Activated naive CD4-positive, alpha-beta T cell treated with anti-CD3 and anti-CD28 coated beads, Interleukin-2, amount 50 U/mL, for 24 hours (primary cell): ENCODE results near the gene LDLRAD3.

Experiments
- H3K27ac Mint-ChIP-seq: one replicate; pipeline ENCODE4 v1.8.0; 2021; ENCODE audit warnings: mild to moderate bottlenecking, mixed read lengths
- H3K27me3 Mint-ChIP-seq: one replicate; pipeline ENCODE4 v1.8.0; 2021; ENCODE audit warnings: mixed read lengths
- H3K36me3 Mint-ChIP-seq: one replicate; pipeline ENCODE4 v1.8.0; 2021; ENCODE audit warnings: mixed read lengths
- H3K4me1 Mint-ChIP-seq: one replicate; pipeline ENCODE4 v1.8.0; 2021; ENCODE audit warnings: mixed read lengths
- H3K4me3 Mint-ChIP-seq: one replicate; pipeline ENCODE4 v1.8.0; 2021; ENCODE audit warnings: mild to moderate bottlenecking, mixed read lengths
- H3K9me3 Mint-ChIP-seq: one replicate; pipeline ENCODE4 v1.8.0; 2021; ENCODE audit warnings: mixed read lengths

Gene LDLRAD3

DNA sequence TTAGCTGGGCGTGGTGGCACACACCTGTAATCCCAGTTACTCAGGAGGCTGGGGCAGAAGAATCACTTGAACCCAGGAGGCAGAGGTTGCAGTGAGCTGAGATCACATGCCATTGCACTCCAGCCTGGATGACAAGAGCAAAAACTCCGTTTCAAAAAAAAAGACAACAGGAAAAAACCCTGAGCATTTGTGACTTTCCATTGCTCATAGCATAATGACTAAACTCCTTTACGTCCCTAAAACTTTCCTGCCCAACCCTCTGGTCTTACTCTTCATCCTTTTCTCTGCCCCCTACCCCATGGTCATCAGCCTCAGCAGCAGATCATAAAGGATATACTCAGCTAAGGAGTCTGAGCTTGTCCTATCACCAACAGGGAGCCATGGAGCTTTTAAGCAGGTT lies 6.8 kb upstream of the LDLRAD3 start:
- no peaks in the 10 kb centered on the region for H3K4me1 Mint-ChIP-seq
- H3K4me3 Mint-ChIP-seq: no peak overlapping the region
- H3K9me3 Mint-ChIP-seq: no peaks in the 10 kb centered on the region
- H3K27me3 Mint-ChIP-seq: peaks cover 9% of the 10 kb centered on the region
- no peak overlapping the region for H3K27ac Mint-ChIP-seq
- H3K36me3 Mint-ChIP-seq: no peaks in the 10 kb centered on the region

- Mint-ChIP-seq H3K4me3 (no peak overlapping the region), H3K4me1 (no peaks in the 10 kb centered on the region), H3K27ac (no peak overlapping the region), H3K9me3 (no peaks in the 10 kb centered on the region), H3K27me3 (peaks cover 13% of the 10 kb centered on the region), H3K36me3 (no peaks in the 10 kb centered on the region)
Observed at GRCh38 chr11:35937700-35938099, 6.2 kb upstream of the LDLRAD3 start.

- H3K27me3 Mint-ChIP-seq: peaks cover 15% of the 10 kb centered on the region
- H3K36me3 Mint-ChIP-seq: no peaks in the 10 kb centered on the region
Observed at GRCh38 chr11:35938231-35938630, 5.6 kb upstream of the LDLRAD3 start.

GRCh38 chr11:35943309-35943708 lies 553 bp upstream of the LDLRAD3 start:
- Mint-ChIP-seq H3K36me3 (no peaks in the 10 kb centered on the region), H3K27me3 (peaks cover 33% of the 10 kb centered on the region), H3K27ac (no peak overlapping the region), H3K9me3 (no peaks in the 10 kb centered on the region), H3K4me3 (peak overlapping the region; percentile 86), H3K4me1 (peaks cover 12% of the 10 kb centered on the region)

More at GRCh38 chr11:35938231-35938630, 5.6 kb upstream of the LDLRAD3 start:
- no peak overlapping the region for H3K4me3 Mint-ChIP-seq
- no peak overlapping the region for H3K27ac Mint-ChIP-seq
- no peaks in the 10 kb centered on the region for H3K9me3 Mint-ChIP-seq
- H3K4me1 Mint-ChIP-seq: peaks cover 1% of the 10 kb centered on the region

DNA sequence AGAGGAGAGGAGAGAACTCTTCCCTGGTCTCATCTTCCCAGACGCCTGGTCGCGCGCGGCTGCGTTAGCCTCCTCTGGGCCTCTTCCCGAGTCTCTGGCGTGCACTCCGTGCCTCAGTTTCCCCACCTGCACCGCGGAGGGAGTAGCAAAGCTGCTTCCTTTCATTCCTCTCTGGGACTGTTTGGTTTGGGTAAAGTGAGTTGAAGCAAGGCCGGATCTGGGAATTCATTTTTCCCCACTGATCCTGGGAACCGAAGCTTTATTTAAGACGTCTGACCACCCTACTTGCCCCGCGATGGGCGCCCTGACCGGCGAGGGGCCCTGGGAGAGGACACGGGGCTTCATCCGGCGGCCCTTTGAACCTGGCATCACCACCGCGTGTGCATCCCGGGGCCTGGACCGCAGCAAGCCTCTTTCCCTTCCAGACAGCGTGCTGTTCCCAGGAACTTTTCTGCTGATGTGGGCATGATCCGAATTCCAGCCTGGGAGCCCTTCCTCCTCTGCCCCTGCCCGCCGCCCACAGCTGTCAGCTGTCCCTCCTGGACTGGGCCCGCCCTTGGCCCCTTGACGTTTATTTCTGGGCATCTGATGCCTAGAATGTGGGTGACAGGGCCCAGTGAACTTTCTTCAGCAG lies 758 bp downstream of the LDLRAD3 start:
- H3K27ac Mint-ChIP-seq: no peak overlapping the region
- H3K4me1 Mint-ChIP-seq: peaks cover 12% of the 10 kb centered on the region

GRCh38 chr11:35945137-35945518 lies 1.3 kb downstream of the LDLRAD3 start:
- Mint-ChIP-seq H3K4me1 (peaks cover 12% of the 10 kb centered on the region), H3K27ac (no peak overlapping the region), H3K36me3 (no peaks in the 10 kb centered on the region), H3K27me3 (peaks cover 31% of the 10 kb centered on the region), H3K9me3 (no peaks in the 10 kb centered on the region), H3K4me3 (peak overlapping the region; percentile 78)

More for the DNA sequence above, 758 bp downstream of the LDLRAD3 start:
- Mint-ChIP-seq H3K27me3 (peaks cover 30% of the 10 kb centered on the region), H3K4me3 (peak overlapping the region; percentile 78), H3K36me3 (no peaks in the 10 kb centered on the region), H3K9me3 (no peaks in the 10 kb centered on the region)

- Mint-ChIP-seq H3K4me1 (peaks cover 12% of the 10 kb centered on the region), H3K9me3 (no peaks in the 10 kb centered on the region), H3K27me3 (peaks cover 34% of the 10 kb centered on the region), H3K27ac (no peak overlapping the region), H3K36me3 (no peaks in the 10 kb centered on the region), H3K4me3 (no peak overlapping the region)
Observed at GRCh38 chr11:35946766-35947165, 2.9 kb downstream of the LDLRAD3 start.

GRCh38 chr11:35947437-35947836 lies 3.6 kb downstream of the LDLRAD3 start:
- Mint-ChIP-seq H3K4me1 (peaks cover 12% of the 10 kb centered on the region), H3K4me3 (no peak overlapping the region), H3K9me3 (no peaks in the 10 kb centered on the region), H3K36me3 (no peaks in the 10 kb centered on the region), H3K27me3 (peaks cover 32% of the 10 kb centered on the region), H3K27ac (no peak overlapping the region)

GRCh38 chr11:35949242-35949641 lies 5.4 kb downstream of the LDLRAD3 start:
- Mint-ChIP-seq H3K27ac (no peak overlapping the region), H3K9me3 (no peaks in the 10 kb centered on the region), H3K4me1 (peaks cover 6% of the 10 kb centered on the region), H3K27me3 (peaks cover 23% of the 10 kb centered on the region), H3K4me3 (no peak overlapping the region), H3K36me3 (no peaks in the 10 kb centered on the region)

DNA sequence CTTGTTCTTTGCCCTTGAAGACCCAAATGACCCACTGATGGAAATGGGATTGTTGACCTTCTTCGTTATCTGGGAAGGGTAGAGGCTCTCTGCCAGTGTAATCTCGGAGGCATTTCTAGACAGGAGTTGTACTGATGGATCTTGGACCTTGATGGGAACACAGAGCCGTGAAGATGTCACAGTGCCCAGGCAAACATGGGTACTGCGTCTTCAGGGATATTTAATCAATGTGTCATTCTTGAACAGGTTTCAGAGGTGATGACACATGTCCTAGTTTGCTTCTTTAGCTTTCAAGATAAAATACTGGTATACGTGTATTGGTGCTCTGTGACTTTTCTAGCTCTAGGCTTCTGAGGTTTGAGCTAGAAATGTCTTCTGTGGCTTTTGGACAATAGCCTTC lies 6.2 kb downstream of the LDLRAD3 start:
- no peaks in the 10 kb centered on the region for H3K9me3 Mint-ChIP-seq
- no peaks in the 10 kb centered on the region for H3K36me3 Mint-ChIP-seq
- H3K27me3 Mint-ChIP-seq: peaks cover 18% of the 10 kb centered on the region
- H3K4me1 Mint-ChIP-seq: peaks cover 2% of the 10 kb centered on the region
- H3K27ac Mint-ChIP-seq: no peak overlapping the region
- H3K4me3 Mint-ChIP-seq: no peak overlapping the region

DNA sequence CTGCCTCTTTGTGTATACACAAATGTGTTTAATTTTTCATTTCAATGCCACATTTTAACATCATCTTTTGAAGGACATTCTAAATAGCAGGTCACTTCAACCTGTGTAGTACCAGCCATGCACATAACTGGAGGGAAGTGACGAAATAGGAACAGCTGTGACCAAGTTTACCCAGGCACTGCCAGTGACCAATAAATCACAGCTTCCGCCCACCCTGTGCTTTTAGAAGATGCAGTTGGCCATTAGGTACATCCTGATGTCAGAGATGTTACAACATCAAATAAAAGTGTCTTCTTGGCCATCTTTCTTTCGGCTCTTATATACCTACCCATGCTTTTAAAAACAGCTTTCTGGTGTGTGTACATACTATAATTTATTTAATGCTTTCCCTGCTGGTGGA lies 7.8 kb downstream of the LDLRAD3 start:
- no peaks in the 10 kb centered on the region for H3K36me3 Mint-ChIP-seq
- H3K9me3 Mint-ChIP-seq: no peaks in the 10 kb centered on the region
- H3K27ac Mint-ChIP-seq: no peak overlapping the region
- H3K4me3 Mint-ChIP-seq: no peak overlapping the region
- H3K27me3 Mint-ChIP-seq: peaks cover 9% of the 10 kb centered on the region
- H3K4me1 Mint-ChIP-seq: no peaks in the 10 kb centered on the region

DNA sequence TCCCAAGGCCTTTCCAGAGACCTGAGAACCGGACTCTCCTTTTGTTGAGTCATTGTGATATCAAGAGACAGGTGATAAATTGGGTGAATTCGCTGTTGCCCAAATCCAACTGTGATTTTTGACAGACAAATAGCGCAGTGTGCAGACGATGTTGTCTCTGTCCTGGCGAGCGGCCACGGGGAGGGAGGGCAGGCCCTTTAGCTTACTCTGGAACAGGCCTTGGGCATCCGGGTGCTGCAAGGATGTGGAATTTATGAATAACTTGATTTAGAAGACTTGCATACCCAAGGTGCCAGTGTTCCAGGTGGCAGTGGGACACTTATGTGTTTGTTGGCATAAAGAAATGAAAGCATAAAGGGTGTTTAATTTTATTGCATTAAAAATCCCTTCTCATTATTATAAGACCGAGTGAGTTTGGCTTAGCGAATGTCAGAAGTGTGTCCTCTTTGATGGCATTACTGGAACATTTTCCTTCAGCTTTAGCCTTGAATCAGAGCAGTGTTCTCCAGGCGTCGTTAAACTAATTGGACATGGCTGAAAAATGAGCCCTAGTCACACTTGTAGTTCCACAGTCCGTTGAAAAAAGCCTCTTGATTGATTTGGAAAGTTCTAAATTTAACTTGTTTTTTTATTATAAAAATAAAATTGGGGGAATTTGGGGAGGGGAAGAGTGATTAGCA lies 9.4 kb downstream of the LDLRAD3 start:
- Mint-ChIP-seq H3K9me3 (no peaks in the 10 kb centered on the region), H3K4me1 (no peaks in the 10 kb centered on the region), H3K36me3 (no peaks in the 10 kb centered on the region), H3K27ac (no peak overlapping the region), H3K4me3 (no peak overlapping the region), H3K27me3 (peaks cover 5% of the 10 kb centered on the region)

GRCh38 chr11:35954205-35954604 lies 10.3 kb downstream of the LDLRAD3 start:
- Mint-ChIP-seq H3K27me3 (peaks cover 5% of the 10 kb centered on the region), H3K4me3 (no peak overlapping the region), H3K36me3 (no peaks in the 10 kb centered on the region), H3K4me1 (no peaks in the 10 kb centered on the region), H3K27ac (no peak overlapping the region), H3K9me3 (no peaks in the 10 kb centered on the region)

GRCh38 chr11:35955636-35956035 lies 11.8 kb downstream of the LDLRAD3 start:
- no peaks in the 10 kb centered on the region for H3K36me3 Mint-ChIP-seq
- no peaks in the 10 kb centered on the region for H3K4me1 Mint-ChIP-seq
- H3K27ac Mint-ChIP-seq: no peak overlapping the region
- peaks cover 3% of the 10 kb centered on the region for H3K27me3 Mint-ChIP-seq
- no peaks in the 10 kb centered on the region for H3K9me3 Mint-ChIP-seq
- H3K4me3 Mint-ChIP-seq: no peak overlapping the region

DNA sequence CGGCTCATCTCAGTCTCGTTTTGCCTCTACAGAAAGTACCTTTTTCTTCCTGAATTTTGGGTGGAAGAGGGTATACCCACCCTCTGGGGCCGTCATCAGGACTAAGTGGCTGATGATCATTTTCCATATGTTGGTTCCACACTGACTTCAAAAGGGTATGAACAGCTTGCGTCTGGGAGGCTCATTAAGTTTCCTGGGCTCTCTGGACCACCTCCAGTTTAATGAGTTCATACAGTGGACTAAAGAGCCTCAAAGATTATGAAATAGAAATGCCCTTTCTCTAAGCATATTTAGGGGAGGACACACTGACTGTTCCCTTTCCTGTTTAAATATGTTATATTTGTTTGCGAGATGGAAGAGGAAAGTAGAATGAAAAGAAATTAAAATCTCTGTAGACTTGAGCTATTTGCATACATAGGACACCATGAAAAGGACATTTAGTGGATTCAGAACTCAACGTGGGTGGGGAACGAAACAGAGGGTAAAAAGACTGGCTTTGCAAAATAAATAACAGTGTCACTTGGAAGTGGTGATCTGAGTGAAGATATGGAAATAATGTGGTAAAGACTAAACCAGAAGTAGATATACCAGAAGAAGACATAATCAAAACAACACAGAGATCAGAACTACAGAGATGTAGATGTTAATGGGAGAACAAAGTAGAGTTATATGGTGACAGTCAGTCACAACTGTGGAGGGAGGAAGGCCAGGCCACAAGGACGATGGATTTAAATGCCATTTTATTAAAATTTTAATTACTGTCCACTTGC lies 18.7 kb downstream of the LDLRAD3 start:
- H3K9me3 Mint-ChIP-seq: no peaks in the 10 kb centered on the region
- H3K27ac Mint-ChIP-seq: no peak overlapping the region
- H3K36me3 Mint-ChIP-seq: no peaks in the 10 kb centered on the region
- H3K27me3 Mint-ChIP-seq: peaks cover 3% of the 10 kb centered on the region
- H3K4me1 Mint-ChIP-seq: no peaks in the 10 kb centered on the region
- no peak overlapping the region for H3K4me3 Mint-ChIP-seq

GRCh38 chr11:35963911-35964310 lies 20.0 kb downstream of the LDLRAD3 start:
- H3K4me3 Mint-ChIP-seq: no peak overlapping the region
- H3K36me3 Mint-ChIP-seq: no peaks in the 10 kb centered on the region
- peaks cover 3% of the 10 kb centered on the region for H3K27me3 Mint-ChIP-seq
- H3K27ac Mint-ChIP-seq: no peak overlapping the region
- no peaks in the 10 kb centered on the region for H3K9me3 Mint-ChIP-seq
- no peaks in the 10 kb centered on the region for H3K4me1 Mint-ChIP-seq
